ENCODE results near the gene PABPN1L. TPM values are rescaled to one million over a fixed set of nuclear protein-coding genes. Genes with fewer than 3 reads are reported as not detected.
A peak's percentile ranks its signal among the peaks of the same experiment; 100 is the strongest.

PABPN1L gene
- total and polyA plus RNA-seq, 12 donors, result 0.21 TPM; not detected in 11

DNA sequence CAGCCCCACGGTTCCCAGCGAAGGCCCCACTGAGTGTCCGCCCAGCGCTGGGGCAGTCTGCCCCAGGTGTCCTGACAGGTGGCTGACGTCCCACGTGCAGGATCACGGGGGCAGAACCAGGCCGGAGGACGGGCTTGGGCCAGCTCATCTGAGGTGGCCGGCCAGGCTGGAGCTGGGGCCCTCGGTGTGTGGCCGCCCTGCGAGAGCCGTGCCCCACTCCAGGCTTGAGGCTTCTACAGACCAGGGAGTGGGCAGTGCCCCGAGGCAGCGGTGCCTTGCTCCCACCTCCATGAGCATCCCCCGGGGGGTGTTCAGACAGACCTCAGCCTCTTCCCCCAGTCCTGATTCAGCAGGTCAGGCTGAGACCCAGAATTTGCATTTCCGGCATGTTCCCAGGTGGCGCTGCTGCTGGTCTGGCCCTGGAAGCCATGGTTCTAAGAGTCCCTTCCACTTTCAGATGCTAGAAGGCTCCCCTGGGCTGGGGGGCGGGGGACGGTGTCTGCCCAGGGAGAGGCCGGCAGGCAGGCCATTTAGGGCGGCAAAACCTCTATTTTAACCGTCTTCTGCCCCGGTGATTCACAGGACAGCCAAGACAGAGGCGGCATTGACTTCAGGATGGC lies 35.4 kb upstream of the PABPN1L start:
- H3K4me1 ChIP-seq, result peaks cover 0 to 27% (median 5%) of the 10 kb centered on the region in 9 donors
- no peaks in the 10 kb centered on the region for H3K9me3 ChIP-seq
- H3K27ac ChIP-seq, result no peak overlapping the region
- H3K4me3 ChIP-seq, result no peak overlapping the region
- no peak for DNase-seq
- intact Hi-C loops (cut with DNase I), result no loop called here
- no peaks in the 10 kb centered on the region for H3K27me3 ChIP-seq
- ATAC-seq, result no peak
- TF ChIP-seq, protein P1, sequence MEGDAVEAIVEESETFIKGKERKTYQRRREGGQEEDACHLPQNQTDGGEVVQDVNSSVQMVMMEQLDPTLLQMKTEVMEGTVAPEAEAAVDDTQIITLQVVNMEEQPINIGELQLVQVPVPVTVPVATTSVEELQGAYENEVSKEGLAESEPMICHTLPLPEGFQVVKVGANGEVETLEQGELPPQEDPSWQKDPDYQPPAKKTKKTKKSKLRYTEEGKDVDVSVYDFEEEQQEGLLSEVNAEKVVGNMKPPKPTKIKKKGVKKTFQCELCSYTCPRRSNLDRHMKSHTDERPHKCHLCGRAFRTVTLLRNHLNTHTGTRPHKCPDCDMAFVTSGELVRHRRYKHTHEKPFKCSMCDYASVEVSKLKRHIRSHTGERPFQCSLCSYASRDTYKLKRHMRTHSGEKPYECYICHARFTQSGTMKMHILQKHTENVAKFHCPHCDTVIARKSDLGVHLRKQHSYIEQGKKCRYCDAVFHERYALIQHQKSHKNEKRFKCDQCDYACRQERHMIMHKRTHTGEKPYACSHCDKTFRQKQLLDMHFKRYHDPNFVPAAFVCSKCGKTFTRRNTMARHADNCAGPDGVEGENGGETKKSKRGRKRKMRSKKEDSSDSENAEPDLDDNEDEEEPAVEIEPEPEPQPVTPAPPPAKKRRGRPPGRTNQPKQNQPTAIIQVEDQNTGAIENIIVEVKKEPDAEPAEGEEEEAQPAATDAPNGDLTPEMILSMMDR (IDR thresholded peaks at IDR 0.05), result no peak
- peaks cover 0 to 44% (median 0%) of the 10 kb centered on the region in 9 donors for H3K36me3 ChIP-seq
- WGBS, 2 donors, result 80 to 86% methylated on average over 26 of the region's 26 CpGs

DNA sequence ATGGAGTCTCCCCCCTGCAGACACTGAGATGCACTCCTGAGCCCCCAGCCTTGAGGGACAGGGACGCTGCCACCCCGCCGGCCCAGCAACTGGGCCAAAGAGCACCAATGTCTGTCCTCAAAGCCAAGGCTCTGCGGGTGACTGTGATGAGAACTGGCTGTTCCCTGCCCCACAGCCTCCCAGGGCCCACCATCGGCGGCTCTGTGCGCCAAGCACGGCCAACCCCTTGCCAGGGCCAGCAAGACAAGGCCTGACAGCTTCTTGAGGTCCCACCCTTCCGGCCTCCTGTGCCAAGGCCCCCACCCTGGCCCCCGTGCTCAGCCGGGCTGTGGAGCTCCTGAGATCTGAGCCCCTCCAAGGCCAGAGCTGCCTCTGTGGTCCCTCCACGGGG lies 34.2 kb upstream of the PABPN1L start:
- peaks cover 0 to 56% (median 0%) of the 10 kb centered on the region in 9 donors for H3K36me3 ChIP-seq
- H3K4me3 ChIP-seq, result no peak overlapping the region
- TF ChIP-seq, protein P1 (IDR thresholded peaks at IDR 0.05), result no peak
- no peak for ATAC-seq
- no peak for DNase-seq
- no peaks in the 10 kb centered on the region for H3K9me3 ChIP-seq
- WGBS, 2 donors, result 84 to 92% methylated on average over 12 of the region's 12 CpGs
- intact Hi-C loops (cut with DNase I), result no loop called here
- no peak overlapping the region for H3K27ac ChIP-seq
- H3K27me3 ChIP-seq, result no peaks in the 10 kb centered on the region
- peaks cover 0 to 15% (median 4%) of the 10 kb centered on the region in 9 donors for H3K4me1 ChIP-seq

GRCh38 chr16:88899901-88900661 lies 33.6 kb upstream of the PABPN1L start:
- H3K4me3 ChIP-seq, result no peak overlapping the region
- intact Hi-C loops (cut with DNase I), result no loop called here
- H3K4me1 ChIP-seq, result peaks cover 0 to 12% (median 3%) of the 10 kb centered on the region in 9 donors
- TF ChIP-seq, protein P1 (IDR thresholded peaks at IDR 0.05), result no peak
- DNase-seq (no peak), ATAC-seq (no peak)
- WGBS, 2 donors, result 87 to 90% methylated on average over 41 of the region's 41 CpGs
- peaks cover 0 to 61% (median 0%) of the 10 kb centered on the region in 9 donors for H3K36me3 ChIP-seq
- no peaks in the 10 kb centered on the region for H3K27me3 ChIP-seq
- H3K27ac ChIP-seq, result no peak overlapping the region
- no peaks in the 10 kb centered on the region for H3K9me3 ChIP-seq

GRCh38 chr16:88897696-88898425 lies 31.4 kb upstream of the PABPN1L start:
- no peak overlapping the region for H3K4me3 ChIP-seq
- H3K36me3 ChIP-seq, result peaks cover 0 to 65% (median 0%) of the 10 kb centered on the region in 9 donors
- ATAC-seq, result no peak
- no peaks in the 10 kb centered on the region for H3K9me3 ChIP-seq
- TF ChIP-seq, protein P1 (IDR thresholded peaks at IDR 0.05), result no peak
- intact Hi-C loops (cut with DNase I), result no loop called here
- H3K27ac ChIP-seq, result peak overlapping the region in 1 of 10 donors; percentile 34
- no peak for DNase-seq
- no peaks in the 10 kb centered on the region for H3K27me3 ChIP-seq
- whole genome bisulfite sequencing, 2 donors, result 90 to 92% methylated on average over 34 of the region's 34 CpGs
- H3K4me1 ChIP-seq, result no peaks in the 10 kb centered on the region

Measured in heart right ventricle (tissue), 16 donors.